GM18907 (cell line): ENCODE measurements around the gene SRPX2.

Experiments
- ATAC-seq: cut with Tn5 transposase; IDR thresholded peaks from one replicate; pipeline ENCODE4 v1.9.1; 2021; ENCODE audit warnings: mild to moderate bottlenecking, moderate library complexity; ENCODE audit not compliant: unreplicated experiment

SRPX2 gene, protein sequence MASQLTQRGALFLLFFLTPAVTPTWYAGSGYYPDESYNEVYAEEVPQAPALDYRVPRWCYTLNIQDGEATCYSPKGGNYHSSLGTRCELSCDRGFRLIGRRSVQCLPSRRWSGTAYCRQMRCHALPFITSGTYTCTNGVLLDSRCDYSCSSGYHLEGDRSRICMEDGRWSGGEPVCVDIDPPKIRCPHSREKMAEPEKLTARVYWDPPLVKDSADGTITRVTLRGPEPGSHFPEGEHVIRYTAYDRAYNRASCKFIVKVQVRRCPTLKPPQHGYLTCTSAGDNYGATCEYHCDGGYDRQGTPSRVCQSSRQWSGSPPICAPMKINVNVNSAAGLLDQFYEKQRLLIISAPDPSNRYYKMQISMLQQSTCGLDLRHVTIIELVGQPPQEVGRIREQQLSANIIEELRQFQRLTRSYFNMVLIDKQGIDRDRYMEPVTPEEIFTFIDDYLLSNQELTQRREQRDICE

GRCh38 chrX:100643956-100644860, at the start of gene SRPX2:
TSS of gene SRPX2 (plus strand) at chrX:100644199. CDS start at chrX:100646323, 2,124 bp downstream.
- ATAC-seq: no peak

- ATAC-seq: no peak
Measured at GRCh38 chrX:100596601-100597000, 47.4 kb upstream of the SRPX2 start.

DNA sequence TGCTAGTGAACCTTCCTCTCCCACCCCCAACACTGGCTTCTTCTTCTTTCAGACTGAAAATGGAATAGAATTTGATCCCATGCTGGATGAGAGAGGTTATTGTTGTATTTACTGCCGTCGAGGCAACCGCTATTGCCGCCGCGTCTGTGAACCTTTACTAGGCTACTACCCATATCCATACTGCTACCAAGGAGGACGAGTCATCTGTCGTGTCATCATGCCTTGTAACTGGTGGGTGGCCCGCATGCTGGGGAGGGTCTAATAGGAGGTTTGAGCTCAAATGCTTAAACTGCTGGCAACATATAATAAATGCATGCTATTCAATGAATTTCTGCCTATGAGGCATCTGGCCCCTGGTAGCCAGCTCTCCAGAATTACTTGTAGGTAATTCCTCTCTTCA, 44.5 kb upstream of the SRPX2 start:
- no peak for ATAC-seq

- ATAC-seq: peak; percentile 17
Measured at GRCh38 chrX:100600340-100600739, 43.7 kb upstream of the SRPX2 start.

DNA sequence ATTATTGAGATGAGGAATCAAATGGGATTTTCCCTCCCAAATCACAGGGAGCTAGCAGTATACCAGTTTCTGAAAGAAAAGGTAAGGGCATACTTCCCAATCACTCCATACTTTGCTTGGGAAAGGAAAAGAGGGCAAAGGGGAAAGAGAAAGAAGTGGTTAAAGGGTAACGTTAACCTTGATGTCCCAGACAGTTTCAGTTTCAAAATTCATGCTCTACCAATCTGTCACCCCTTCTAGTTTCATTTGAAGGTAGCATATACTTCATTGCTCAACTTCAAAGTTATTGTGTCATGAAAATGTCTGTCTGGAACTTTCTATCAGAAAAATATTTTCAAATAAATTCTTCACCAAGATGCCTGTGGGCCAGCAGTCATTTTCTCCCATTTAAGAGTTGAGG, 43.2 kb upstream of the SRPX2 start:
- ATAC-seq: peak; percentile 82

GRCh38 chrX:100606753-100607152, 37.2 kb upstream of the SRPX2 start:
- peak; percentile 61 for ATAC-seq

- ATAC-seq: no peak
Measured at GRCh38 chrX:100609591-100609990, 34.4 kb upstream of the SRPX2 start.

DNA sequence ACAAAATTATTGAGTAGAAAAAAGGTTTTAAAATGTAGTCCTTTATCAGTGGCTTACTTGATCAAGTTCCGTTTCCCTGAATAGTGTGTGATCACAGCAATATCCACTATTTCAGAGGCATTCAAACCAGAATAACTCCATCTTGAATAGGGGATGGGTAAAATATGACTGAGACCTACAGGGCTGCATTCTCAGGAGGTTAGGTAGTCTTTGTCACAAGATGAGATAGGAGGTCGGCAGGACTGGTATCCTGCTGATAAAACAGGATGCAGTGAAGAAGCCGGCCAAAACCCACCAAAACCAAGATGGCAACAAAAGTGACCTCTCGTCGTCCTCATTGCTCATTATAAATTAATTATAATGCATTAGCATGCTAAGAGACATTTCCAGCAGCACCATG, 32.0 kb upstream of the SRPX2 start:
- ATAC-seq: no peak

GRCh38 chrX:100615005-100615404, 29.0 kb upstream of the SRPX2 start:
- ATAC-seq: peak; percentile 100

- ATAC-seq: no peak
Measured at GRCh38 chrX:100623001-100623400, 21.0 kb upstream of the SRPX2 start.

DNA sequence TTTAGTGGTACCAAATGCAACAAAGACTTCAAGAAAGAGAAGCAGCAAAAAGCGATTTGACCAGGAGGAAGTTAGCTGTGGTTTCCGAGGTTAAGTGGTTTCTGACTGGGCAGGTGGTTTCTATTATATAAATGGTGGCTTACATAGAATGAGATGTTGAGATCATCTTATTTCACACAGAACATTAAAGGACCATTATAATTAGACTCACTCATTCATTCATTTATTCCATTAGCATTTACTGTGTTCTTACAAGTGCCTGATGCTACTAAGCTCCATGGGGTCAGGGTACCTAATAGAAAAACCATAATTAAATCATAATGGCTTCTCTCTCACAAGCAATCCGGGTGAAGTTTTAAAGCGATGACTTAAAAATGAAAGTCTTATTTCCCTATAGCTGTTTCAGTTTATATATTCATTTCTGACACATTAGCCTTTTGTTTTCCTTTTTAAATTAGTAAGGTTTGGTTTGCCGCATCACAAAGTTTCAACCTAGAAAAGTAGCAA, 18.0 kb upstream of the SRPX2 start:
- peak; percentile 97 for ATAC-seq

- ATAC-seq: no peak
Measured at GRCh38 chrX:100635040-100635439, 9.0 kb upstream of the SRPX2 start.

DNA sequence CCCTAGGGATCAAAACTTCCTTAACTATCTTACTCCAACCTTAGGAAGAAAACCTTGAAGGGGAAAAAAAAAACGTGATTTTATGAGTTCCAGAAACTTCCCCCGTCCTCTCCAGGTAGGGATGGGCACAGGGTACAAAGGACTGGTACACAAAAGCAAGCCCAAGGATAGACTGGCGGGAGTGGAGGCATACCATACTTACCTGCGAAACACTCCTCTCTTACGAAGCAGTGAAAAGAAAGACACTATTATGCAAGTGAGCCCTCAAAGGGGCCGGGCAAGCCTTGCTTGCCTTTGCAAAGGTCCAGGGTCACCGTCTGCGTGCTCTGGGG, 8.0 kb upstream of the SRPX2 start:
- no peak for ATAC-seq

GRCh38 chrX:100636321-100636991, 7.5 kb upstream of the SRPX2 start, which contains the start of gene TSPAN6:
TSS of gene TSPAN6 (minus strand) at chrX:100636806. CDS start at chrX:100636694, 112 bp downstream.
- ATAC-seq: peak; percentile 98

GRCh38 chrX:100642290-100642689, 1.7 kb upstream of the SRPX2 start:
- no peak for ATAC-seq

DNA sequence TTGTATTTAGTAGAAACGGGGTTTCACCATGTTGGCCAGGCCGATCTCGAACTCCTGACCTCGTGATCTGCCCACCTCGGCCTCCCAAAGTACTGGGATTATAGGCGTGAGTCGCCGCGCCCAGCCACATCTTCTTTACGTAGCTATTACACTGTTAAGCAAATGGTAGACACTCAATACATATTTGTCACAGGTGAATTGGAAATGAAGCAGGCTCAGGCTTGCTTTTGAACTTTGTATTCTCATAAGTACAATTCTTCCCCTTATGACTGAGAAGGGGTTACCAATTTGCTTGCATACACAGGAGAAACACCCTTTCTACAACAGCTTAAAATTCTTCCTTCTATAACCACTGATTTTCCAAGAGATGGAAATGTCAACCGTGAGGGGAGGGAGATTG, 787 bp upstream of the SRPX2 start:
- ATAC-seq: no peak

GRCh38 chrX:100645106-100645505, 1.1 kb downstream of the SRPX2 start:
- no peak for ATAC-seq

DNA sequence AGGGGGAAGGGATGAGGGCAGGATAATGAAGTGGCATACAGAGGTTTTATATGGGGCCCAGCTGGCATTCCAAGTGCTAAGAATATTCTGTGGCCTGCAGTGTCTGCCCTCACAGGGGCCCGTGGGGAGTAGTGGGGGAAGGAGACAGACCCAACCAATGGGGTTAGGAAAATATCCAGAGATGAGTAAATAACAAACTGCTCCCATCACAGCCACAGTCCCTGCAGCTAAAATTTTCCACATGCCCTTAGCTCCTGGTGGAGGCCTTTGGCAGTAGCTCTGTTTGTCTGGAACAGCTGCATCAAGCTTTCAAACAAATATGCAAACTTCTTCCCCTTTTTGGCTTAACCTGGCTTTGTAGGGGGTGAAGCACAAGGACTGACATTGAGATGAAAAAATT, 3.1 kb downstream of the SRPX2 start:
- ATAC-seq: no peak

DNA sequence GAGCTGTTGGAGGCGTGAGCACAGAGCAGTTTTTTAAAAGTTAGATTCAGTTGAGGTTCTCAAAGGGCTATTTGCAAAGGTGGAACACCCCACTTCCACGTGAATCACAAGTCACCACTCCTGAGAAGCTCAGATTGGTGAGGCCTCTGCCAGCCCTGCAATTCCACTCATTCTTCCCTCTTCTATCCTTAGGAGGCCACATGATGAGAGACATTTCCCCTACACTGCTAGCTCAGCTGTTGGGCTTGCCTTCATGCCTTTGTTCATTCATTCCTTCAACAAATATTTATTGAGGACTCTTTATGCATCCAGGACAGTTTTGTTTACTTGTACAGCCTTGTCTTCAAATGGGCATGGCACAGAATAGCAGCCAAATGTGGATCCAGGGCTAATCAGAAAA, 3.7 kb downstream of the SRPX2 start:
- no peak for ATAC-seq

- ATAC-seq: no peak
Measured at GRCh38 chrX:100648458-100649417, 4.7 kb downstream of the SRPX2 start.
